Nephron progenitor cell (in vitro differentiated cells): ENCODE measurements around the gene ANKFN1.
"Not testable (repeated sequence)": the region's sequence is repeated elsewhere in the genome, so short reads cannot be mapped to it uniquely, and the experiment has no call there.

Experiments
- DNase-seq: peaks from one replicate; pipeline ENCODE4 v3.0.0; 2021
- H3K27ac Mint-ChIP-seq: 2 replicates; pipeline ENCODE4 v1.8.0; 2021; ENCODE audit warnings: mild to moderate bottlenecking, moderate library complexity, mixed read lengths
- H3K27me3 Mint-ChIP-seq: 2 replicates; pipeline ENCODE4 v1.8.0; 2021; ENCODE audit warnings: mild to moderate bottlenecking, low read depth, mixed read lengths; ENCODE audit not compliant: poor library complexity
- H3K36me3 Mint-ChIP-seq: 2 replicates; pipeline ENCODE4 v1.8.0; 2021; ENCODE audit warnings: low read depth, mixed read lengths
- H3K4me1 Mint-ChIP-seq: 2 replicates; pipeline ENCODE4 v1.8.0; 2021; ENCODE audit warnings: mixed read lengths
- H3K4me3 Mint-ChIP-seq: 2 replicates; pipeline ENCODE4 v1.8.0; 2021; ENCODE audit warnings: mild to moderate bottlenecking, moderate library complexity, mixed read lengths
- H3K9me3 Mint-ChIP-seq: 2 replicates; pipeline ENCODE4 v1.8.0; 2021; ENCODE audit warnings: mild to moderate bottlenecking, moderate library complexity, mixed read lengths
- TF ChIP-seq, protein P1 (sequence below): fragments of 200-600 bp; sonication (generic); IDR thresholded peaks from 2 replicates; pipeline ENCODE4 v1.5.0; 2021; ENCODE audit warnings: antibody characterized with exemption

The ANKFN1 gene

DNA sequence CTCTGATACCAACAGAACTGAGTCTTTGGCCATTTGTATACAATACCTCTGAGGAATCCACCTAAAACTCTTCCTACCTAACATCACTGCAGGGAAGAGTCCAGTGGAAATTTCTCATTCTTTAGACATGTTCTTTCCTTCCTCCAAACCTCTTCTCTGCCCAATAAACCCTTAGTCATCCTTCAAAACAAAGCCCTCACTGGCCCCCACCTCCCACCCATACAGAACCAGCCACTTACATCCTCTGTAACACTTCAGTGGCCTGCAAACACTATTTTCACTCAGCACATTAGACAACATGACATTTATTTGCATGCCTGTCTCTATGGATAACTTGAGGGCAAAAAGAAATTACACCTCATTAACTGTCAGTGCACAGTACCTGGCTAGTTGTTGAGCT is 239.9 kb downstream of the ANKFN1 start:
- TF ChIP-seq, protein P1, sequence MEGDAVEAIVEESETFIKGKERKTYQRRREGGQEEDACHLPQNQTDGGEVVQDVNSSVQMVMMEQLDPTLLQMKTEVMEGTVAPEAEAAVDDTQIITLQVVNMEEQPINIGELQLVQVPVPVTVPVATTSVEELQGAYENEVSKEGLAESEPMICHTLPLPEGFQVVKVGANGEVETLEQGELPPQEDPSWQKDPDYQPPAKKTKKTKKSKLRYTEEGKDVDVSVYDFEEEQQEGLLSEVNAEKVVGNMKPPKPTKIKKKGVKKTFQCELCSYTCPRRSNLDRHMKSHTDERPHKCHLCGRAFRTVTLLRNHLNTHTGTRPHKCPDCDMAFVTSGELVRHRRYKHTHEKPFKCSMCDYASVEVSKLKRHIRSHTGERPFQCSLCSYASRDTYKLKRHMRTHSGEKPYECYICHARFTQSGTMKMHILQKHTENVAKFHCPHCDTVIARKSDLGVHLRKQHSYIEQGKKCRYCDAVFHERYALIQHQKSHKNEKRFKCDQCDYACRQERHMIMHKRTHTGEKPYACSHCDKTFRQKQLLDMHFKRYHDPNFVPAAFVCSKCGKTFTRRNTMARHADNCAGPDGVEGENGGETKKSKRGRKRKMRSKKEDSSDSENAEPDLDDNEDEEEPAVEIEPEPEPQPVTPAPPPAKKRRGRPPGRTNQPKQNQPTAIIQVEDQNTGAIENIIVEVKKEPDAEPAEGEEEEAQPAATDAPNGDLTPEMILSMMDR = no peak
- H3K27me3 Mint-ChIP-seq = no peaks in the 10 kb centered on the region
- no peak for DNase-seq
- peaks cover 27% of the 10 kb centered on the region for H3K4me1 Mint-ChIP-seq
- peaks cover 19% of the 10 kb centered on the region for H3K9me3 Mint-ChIP-seq
- no peaks in the 10 kb centered on the region for H3K36me3 Mint-ChIP-seq
- no peak overlapping the region for H3K4me3 Mint-ChIP-seq
- H3K27ac Mint-ChIP-seq = no peak overlapping the region

DNA sequence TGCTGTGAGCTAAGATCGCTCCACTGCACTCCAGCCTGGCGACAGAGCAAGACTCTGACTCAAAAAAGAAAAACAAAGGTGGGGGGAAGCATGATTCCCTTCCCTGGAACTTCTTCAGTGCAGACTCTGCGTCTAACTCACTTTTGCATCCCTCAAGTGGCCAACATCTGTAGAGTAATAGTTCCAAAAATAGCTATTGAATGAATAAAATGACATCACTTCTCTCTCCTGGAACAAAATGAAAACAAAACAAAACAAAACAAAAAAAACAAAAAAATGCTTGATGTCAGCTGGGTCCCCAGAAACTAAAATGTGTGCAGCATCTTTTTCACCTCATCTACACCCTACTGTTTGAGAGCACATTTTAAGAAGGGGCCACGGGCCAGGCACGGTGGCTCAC is 242.5 kb downstream of the ANKFN1 start:
- Mint-ChIP-seq H3K4me1 (peaks cover 27% of the 10 kb centered on the region), H3K4me3 (no peak overlapping the region), H3K27ac (no peak overlapping the region), H3K9me3 (peaks cover 4% of the 10 kb centered on the region), H3K27me3 (no peaks in the 10 kb centered on the region), H3K36me3 (no peaks in the 10 kb centered on the region)
- no peak for DNase-seq
- TF ChIP-seq, protein P1 = no peak

DNA sequence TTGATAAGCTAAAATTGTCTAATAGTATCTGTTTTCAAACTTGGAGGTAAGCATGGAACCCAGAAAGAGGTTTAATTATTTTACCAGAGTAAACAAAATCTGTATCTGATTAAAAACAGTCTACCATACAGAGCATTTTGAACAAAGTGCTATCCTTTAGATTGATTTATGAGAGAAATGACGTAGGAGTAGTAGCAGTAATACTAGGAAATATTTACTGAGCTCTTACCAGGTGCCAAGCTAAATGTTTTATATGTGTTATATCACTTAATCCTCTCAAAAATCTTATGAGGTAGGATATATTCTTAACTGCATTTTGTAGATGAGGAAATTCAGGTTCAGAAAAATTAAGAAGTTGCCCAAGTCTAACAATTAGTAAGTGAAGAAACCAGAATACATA is 253.8 kb downstream of the ANKFN1 start:
- H3K36me3 Mint-ChIP-seq = no peaks in the 10 kb centered on the region
- TF ChIP-seq, protein P1 = no peak
- peaks cover 25% of the 10 kb centered on the region for H3K9me3 Mint-ChIP-seq
- peaks cover 3% of the 10 kb centered on the region for H3K27me3 Mint-ChIP-seq
- no peaks in the 10 kb centered on the region for H3K4me1 Mint-ChIP-seq
- no peak overlapping the region for H3K27ac Mint-ChIP-seq
- DNase-seq = no peak
- no peak overlapping the region for H3K4me3 Mint-ChIP-seq

DNA sequence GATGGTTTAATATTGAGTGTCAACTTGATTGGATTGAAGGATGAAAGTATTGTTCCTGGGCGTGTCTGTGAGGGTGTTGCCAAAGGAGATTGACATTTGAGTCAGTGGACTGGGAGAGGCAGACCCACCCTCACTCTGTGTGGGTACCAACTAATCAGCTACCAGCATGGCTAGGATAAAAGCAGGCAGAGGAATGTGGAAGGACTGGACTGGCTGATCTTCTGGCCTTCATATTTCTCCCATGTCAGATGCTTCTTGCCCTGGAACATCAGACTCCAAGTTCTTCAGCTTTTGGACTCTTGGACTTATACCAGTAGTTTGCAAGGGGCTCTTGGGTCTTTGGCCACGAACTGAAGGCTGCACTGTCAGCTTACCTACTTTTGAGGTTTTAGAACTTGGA is 259.1 kb downstream of the ANKFN1 start:
- not testable (repeated sequence) for DNase-seq, H3K27me3 Mint-ChIP-seq, H3K4me3 Mint-ChIP-seq, H3K4me1 Mint-ChIP-seq, H3K27ac Mint-ChIP-seq
- Mint-ChIP-seq H3K36me3 (peaks cover 15% of the 10 kb centered on the region), H3K9me3 (peaks cover 44% of the 10 kb centered on the region)

DNA sequence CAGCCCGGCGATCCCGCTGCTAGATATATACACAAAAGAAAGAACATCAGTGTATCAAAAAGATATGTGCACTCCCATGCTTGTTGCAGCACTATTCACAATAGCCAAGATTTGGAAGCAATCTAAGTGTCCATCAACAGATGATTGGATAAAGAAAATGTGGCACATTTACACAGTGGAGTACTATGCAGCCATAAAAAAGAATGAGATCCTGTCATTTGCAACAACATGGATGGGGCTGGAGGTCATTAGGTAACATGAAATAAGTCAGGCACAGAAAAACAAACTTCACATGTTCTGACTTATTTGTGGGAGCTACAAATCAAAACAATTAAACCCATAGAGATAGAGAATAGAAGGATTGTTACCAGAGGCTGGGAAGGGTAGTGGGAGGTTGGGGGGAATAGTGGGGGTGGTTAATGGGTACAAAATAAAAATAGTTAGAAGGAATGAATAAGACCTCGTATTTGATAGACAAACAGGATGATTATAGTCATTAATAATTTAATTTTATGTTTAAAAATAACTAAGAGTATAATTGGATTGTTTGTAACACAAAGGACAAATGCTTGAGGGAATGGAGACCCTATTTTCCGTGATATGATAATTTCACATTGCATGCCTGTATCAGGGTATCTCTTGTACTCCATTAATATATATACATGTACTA is 263.5 kb downstream of the ANKFN1 start:
- peaks cover 34% of the 10 kb centered on the region for H3K9me3 Mint-ChIP-seq

DNA sequence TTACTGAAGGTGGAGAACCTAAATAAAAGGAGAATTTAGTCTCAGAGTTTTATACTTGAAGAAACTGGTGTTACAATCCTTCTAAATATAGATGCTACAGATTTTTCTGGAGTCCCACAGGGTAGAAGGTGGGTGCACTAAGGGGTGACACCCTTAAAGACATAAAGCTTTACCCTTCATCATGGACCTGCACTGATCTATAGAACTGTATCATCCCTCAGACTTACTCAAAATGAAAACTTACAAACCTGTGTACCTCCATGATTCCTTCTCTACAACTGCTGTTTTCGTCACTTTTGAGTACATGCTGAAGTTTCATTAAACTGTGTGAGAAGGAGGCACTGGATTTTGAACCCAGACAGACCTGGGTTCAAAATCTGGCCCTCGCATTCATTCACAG is 270.7 kb downstream of the ANKFN1 start:
- Mint-ChIP-seq H3K4me1 (no peaks in the 10 kb centered on the region), H3K4me3 (no peak overlapping the region), H3K36me3 (no peaks in the 10 kb centered on the region), H3K9me3 (no peaks in the 10 kb centered on the region), H3K27me3 (no peaks in the 10 kb centered on the region), H3K27ac (peak overlapping the region; percentile 58)
- TF ChIP-seq, protein P1 = no peak
- DNase-seq = no peak

More for the DNA sequence above, 263.5 kb downstream of the ANKFN1 start:
- H3K27me3 Mint-ChIP-seq = peaks cover 7% of the 10 kb centered on the region
- H3K4me3 Mint-ChIP-seq = no peak overlapping the region
- TF ChIP-seq, protein P1 = no peak
- no peak for DNase-seq
- no peaks in the 10 kb centered on the region for H3K4me1 Mint-ChIP-seq
- peaks cover 15% of the 10 kb centered on the region for H3K36me3 Mint-ChIP-seq
- no peak overlapping the region for H3K27ac Mint-ChIP-seq
